ENCODE data around the gene ARHGAP32.
"Not testable (repeated sequence)": the region's sequence is repeated elsewhere in the genome, so short reads cannot be mapped to it uniquely, and the experiment has no call there.

ARHGAP32 gene

GRCh38 chr11:129034001-129034400 lies 158.1 kb downstream of the ARHGAP32 start:
- no peak for DNase-seq

- peak in 17 of 56 donors; percentile 1 to 30 (median 13) for DNase-seq
These were observed 168.0 kb downstream of the ARHGAP32 start for GRCh38 chr11:129023968-129024676.

DNA sequence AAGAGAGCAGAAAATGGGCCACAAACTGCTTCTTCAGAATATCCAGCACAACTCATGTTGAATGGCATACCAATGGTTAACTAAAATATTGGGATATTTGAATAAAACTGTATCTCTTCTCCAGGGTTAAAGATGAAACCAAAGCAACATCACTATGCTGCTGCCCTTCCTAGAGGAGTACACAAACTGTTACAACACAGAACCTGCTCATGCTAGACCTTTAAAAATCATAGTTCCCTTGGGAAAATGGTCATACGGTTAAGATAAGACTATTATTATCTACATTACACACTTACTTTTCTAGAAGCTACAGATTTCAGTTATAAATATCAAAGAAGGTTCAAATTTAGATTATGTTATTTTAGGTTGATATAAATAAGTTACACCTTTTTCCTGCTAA lies 170.8 kb downstream of the ARHGAP32 start:
- DNase-seq, result no peak

DNA sequence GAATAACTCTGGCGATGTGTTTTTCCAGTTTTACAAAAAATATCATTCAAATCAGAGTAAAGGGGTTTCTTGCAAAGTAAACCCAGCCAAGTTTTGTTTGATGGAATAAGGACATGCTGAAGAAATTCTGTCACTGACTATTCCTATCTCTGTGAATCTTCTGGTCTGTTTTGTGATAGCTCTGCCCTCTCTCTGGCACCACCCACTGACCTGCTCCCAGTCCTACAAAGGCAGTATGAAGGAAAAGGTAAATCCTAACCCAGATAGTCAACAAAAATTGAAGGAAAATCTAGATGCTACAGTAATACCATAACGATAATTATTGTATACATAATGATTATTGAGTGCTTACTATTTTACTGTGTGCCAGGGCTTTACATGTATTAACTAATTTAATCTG lies 173.1 kb downstream of the ARHGAP32 start:
- no peak for DNase-seq

DNA sequence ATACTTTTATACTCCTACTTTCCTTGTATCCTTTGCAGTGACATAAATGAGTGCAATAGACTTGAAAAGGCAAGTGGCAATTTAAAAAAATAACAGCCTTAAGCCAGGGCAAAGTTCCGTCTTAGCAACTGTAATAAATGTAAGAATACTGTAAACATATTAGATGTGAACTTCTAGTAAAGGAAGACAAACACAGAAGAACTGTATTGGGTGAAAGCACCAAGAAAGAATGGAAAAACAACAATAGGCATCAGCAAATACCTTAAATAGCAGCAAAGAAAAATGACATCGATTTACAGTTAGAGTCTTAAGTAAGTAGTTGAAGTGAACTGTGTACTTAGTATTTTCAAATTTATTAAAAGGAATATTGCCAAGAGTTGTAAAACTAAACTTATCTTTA lies 174.0 kb downstream of the ARHGAP32 start:
- DNase-seq, result no peak

GRCh38 chr11:129013737-129014475 lies 178.2 kb downstream of the ARHGAP32 start:
- no peak for DNase-seq

GRCh38 chr11:129012880-129013279 lies 179.2 kb downstream of the ARHGAP32 start:
- no peak for DNase-seq

DNA sequence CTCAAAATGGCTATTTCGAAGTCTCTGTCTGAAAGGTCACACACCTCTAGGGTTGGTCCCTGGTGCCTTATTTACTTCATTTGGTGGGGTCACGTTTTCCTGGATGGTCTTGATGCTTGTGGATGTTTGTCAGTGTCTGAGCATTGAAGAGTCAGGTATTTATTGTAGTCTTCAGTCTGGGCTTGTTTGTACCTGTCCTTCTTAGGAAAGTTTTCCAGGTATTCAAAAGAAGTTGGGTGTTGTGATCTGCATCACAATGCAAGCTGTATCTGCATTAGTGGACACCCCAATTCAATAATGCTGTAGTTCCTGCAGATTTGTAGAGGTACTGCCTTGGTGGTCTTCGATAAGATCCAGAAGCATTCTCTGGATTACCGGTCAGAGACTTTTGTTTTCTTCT lies 186.0 kb downstream of the ARHGAP32 start:
- no peak for DNase-seq

DNA sequence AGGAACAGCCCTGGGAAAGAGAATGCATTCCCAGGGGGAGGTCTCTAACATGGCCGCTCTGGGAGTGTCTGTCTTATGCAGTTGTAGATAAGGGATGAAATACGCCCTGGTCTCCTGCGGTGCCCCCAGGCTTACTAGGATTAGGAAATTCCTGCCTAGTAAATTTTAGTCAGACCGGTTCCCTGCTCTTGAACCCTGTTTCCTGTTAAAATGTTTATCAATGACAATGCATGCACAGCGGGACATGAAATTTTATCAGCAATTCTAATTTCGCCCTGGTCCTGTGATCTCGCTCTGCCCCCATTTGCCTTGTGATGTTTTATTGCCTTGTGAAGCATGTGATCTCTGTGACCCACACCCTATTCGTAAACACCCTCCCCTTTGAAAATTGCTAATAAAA lies 193.0 kb downstream of the ARHGAP32 start:
- DNase-seq, result not testable (repeated sequence)

GRCh38 chr11:128988242-128988970 lies 203.7 kb downstream of the ARHGAP32 start:
- no peak for DNase-seq

- no peak for DNase-seq
These were observed 206.2 kb downstream of the ARHGAP32 start for GRCh38 chr11:128985880-128986279.

- DNase-seq, result no peak
These were observed 209.1 kb downstream of the ARHGAP32 start for GRCh38 chr11:128983023-128983422.

- no peak for DNase-seq
These were observed 210.9 kb downstream of the ARHGAP32 start for GRCh38 chr11:128981254-128981653.

DNA sequence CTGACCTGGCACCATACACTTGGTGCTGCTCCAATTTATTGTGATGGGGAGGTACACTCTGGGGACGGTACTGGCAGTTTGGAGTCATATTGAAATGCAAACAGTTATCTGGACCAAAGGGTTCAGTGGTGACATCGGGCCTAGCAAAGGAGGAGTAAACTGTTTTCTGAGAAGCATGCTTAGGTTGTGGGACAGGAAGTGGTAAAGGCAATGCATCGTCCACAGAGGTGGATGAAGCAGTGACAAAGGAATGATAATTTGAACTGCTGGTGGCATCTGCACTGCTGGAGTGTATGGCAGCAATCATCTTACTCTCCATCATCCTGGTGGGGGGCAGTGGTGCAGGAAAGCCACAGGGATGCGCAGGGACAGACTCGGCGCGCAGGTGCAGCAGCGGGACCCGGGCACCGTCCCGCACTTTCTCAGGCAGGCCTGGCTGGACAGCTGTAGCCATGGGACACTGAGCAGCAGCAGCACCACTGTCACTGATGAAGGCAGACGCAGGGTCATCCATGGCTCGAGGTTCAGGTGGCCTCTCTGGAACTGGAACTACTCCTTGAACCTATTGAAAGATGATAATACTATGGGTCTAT lies 221.4 kb downstream of the ARHGAP32 start:
- no peak for DNase-seq

- DNase-seq, result no peak
These were observed 223.2 kb downstream of the ARHGAP32 start for GRCh38 chr11:128968916-128969315.

DNA sequence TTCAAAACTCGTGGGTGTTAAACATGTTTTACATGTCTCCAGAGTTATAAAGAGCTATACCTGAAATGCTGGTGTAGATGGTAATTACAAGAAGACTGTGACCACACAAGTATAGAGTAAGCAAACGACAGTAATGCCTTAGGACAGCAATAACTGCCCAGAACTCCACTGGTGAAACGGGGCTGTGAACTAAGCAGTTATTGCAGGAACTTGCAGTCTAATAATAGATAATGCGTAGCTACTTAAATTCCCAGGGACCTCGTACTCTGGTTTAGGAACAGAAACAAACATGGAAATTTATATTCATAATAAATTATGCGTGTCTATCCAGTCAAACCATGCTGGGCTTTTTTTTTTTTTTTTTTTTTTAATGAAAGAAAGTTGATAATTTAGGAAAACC lies 224.5 kb downstream of the ARHGAP32 start:
- DNase-seq, result no peak

GRCh38 chr11:128965485-128965884 lies 226.6 kb downstream of the ARHGAP32 start:
- DNase-seq, result no peak

DNA sequence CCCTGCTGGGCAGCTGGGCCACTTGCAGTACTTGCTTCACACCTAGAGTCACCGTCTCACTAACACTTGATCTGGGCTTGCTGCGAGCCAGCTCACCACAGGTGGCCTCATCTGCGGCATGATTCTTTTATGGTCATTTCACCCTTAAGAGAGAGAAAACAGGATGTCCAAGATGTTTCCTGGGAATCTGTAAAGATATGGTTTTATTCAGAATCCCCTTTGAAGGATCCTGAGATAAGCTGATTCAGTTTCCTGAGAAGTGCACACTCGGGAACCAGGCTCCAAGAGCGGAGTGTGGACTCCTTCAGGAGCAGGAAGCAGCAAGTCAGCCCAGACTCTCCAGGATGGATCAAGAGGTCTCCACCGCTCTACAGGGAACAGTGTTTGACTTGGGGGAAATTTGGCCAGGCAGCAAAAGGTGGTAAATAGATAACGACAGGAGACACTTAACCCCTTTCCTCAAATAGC lies 227.6 kb downstream of the ARHGAP32 start:
- no peak for DNase-seq

DNA sequence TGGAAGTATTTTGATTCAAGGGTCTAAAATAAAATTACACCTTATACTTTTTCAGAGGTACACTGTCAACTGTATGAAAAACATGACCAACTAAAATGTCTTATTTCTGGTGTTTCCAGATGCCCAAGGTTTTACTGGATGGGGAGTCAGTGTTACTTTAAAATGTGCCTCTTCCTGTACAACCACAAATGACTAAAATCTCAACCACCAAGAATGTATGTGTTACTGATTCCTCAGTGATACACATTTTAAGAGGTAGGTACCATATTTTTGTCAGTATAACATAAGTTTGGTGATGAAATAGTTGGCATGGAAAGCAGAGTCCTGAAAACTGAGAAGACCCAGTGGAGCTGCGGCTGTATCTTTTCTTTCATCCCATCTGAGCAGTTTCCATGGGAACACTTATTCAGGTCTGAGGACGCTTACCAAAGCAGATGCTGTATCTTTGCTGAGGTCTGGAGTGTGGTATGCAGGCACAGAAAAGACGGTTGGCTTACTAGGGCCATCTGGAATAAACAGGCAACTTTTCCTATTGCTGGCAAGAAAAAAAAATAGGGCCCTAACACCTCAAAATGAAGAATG lies 228.3 kb downstream of the ARHGAP32 start:
- DNase-seq, result no peak

DNA sequence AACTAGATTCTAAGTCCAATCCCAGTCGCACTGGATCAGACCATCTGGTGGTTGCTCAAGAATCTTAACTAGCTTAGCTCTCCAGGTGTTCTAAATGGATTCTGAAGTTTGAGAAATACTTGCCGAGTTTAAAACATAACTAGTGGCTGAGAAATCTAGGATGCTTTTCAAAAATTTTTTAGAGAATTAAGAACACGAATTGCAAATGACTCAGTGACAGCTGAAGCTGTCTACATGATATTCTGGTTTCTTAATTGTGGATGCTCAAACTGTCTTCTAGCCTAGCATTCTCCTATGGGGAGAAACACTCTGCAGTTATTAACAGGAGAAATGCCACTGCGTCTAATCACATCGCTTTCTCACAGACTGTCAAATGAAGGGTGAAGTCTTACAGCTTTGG lies 229.2 kb downstream of the ARHGAP32 start:
- DNase-seq, result no peak

GRCh38 chr11:128961645-128962044 lies 230.5 kb downstream of the ARHGAP32 start:
- DNase-seq, result no peak

- no peak for DNase-seq
These were observed 235.0 kb downstream of the ARHGAP32 start for GRCh38 chr11:128957202-128957482.

Measured in nucleus accumbens (tissue), 56 donors.